NB4 (cell line): ENCODE results near the gene PADI2.

Experiments used
- DNase-seq: peaks from one replicate; pipeline ENCODE4 v3.0.0; 2010; ENCODE audit warnings: low read depth
- H3K4me3 ChIP-seq: one replicate; pipeline ENCODE4 v1.5.1; 2011; ENCODE audit warnings: mild to moderate bottlenecking, low read depth, low read length, moderate library complexity
- CTCF ChIP-seq: IDR thresholded peaks from one replicate; pipeline ENCODE4 v1.5.1; 2012; ENCODE audit warnings: low read depth, low read length
- MAX ChIP-seq: IDR thresholded peaks from 2 replicates; pipeline ENCODE4 v1.6.1; 2011; ENCODE audit warnings: low read depth, low read length
- MYC ChIP-seq: IDR thresholded peaks from 2 replicates; pipeline ENCODE4 v1.6.1; 2011; ENCODE audit warnings: low read depth, low read length
- POLR2A ChIP-seq: IDR thresholded peaks from 2 replicates; pipeline ENCODE4 v1.6.1; 2011; ENCODE audit warnings: mild to moderate bottlenecking; ENCODE audit not compliant: insufficient read length; ENCODE audit errors: extremely low read depth

The PADI2 gene

GRCh38 chr1:17145648-17146047 is 26.4 kb upstream of the PADI2 start:
- H3K4me3 ChIP-seq, result no peak overlapping the region
- no peak for DNase-seq
- no peak for TF ChIP-seq POLR2A
- TF ChIP-seq CTCF, result no peak
- TF ChIP-seq MYC, result no peak
- no peak for TF ChIP-seq MAX

GRCh38 chr1:17143760-17144159 is 24.5 kb upstream of the PADI2 start:
- DNase-seq, result no peak
- TF ChIP-seq MAX, result no peak
- no peak for TF ChIP-seq POLR2A
- no peak for TF ChIP-seq CTCF
- no peak for TF ChIP-seq MYC
- H3K4me3 ChIP-seq, result no peak overlapping the region

- DNase-seq, result no peak
Measured at GRCh38 chr1:17141441-17142197, 22.4 kb upstream of the PADI2 start.

GRCh38 chr1:17140279-17140678 is 21.0 kb upstream of the PADI2 start:
- no peak for TF ChIP-seq MYC
- TF ChIP-seq CTCF, result no peak
- TF ChIP-seq POLR2A, result no peak
- no peak for TF ChIP-seq MAX
- no peak for DNase-seq
- no peak overlapping the region for H3K4me3 ChIP-seq

More at GRCh38 chr1:17141441-17142197, 22.4 kb upstream of the PADI2 start:
- no peak overlapping the region for H3K4me3 ChIP-seq
- TF ChIP-seq MAX, result no peak
- no peak for TF ChIP-seq POLR2A
- no peak for TF ChIP-seq CTCF
- no peak for TF ChIP-seq MYC

- no peak for TF ChIP-seq CTCF
- TF ChIP-seq POLR2A, result no peak
- TF ChIP-seq MAX, result no peak
- no peak for TF ChIP-seq MYC
- H3K4me3 ChIP-seq, result no peak overlapping the region
- DNase-seq, result no peak
Measured at GRCh38 chr1:17139637-17140036, 20.4 kb upstream of the PADI2 start.
